ENCODE data around the gene ERC1. TPM values are rescaled to one million over a fixed set of nuclear protein-coding genes. Genes with fewer than 3 reads are reported as not detected.

The ERC1 gene
- polyA plus RNA-seq, 1 donor from 2014 or later: 7.1 TPM

GRCh38 chr12:1078002-1078401 is 87.0 kb downstream of the ERC1 start:
- Histone ChIP-seq H3K4me2 (ENCODE audit: low read length) (no peak overlapping the region), H3K4me3 (ENCODE audit: low read length) (no peak overlapping the region), H4K20me1 (ENCODE audit: insufficient read depth) (no peaks in the 10 kb centered on the region), H3K27ac (ENCODE audit: low read length) (no peak overlapping the region), H3K9ac (ENCODE audit: low read length) (no peak overlapping the region), H2AFZ (ENCODE audit: low read depth, low read length) (no peak overlapping the region), H3F3A (ENCODE audit: insufficient read depth, low read length, poor library complexity, severe bottlenecking) (no peaks in the 10 kb centered on the region), H3K9me2 (ENCODE audit: insufficient read depth, low read length) (no peaks in the 10 kb centered on the region), H3K9me3 (ENCODE audit: low read length) (no peaks in the 10 kb centered on the region), H3K27me3 (ENCODE audit: insufficient read depth, low read depth, low read length) (no peaks in the 10 kb centered on the region), H3K79me2 (replicated peaks; ENCODE audit: insufficient read depth, low read length) (no peaks in the 10 kb centered on the region), H3K36me3 (ENCODE audit: insufficient read depth, low read length) (no peaks in the 10 kb centered on the region)
- TF ChIP-seq POLR2AphosphoS5 (IDR thresholded peaks at IDR 0.05): no peak

- Histone ChIP-seq H3K27me3 (ENCODE audit: insufficient read depth, low read depth, low read length) (no peaks in the 10 kb centered on the region), H4K20me1 (ENCODE audit: insufficient read depth) (no peaks in the 10 kb centered on the region), H3K9me2 (ENCODE audit: insufficient read depth, low read length) (no peaks in the 10 kb centered on the region), H3K9me3 (ENCODE audit: low read length) (no peaks in the 10 kb centered on the region), H3K27ac (ENCODE audit: low read length) (no peak overlapping the region), H3K4me2 (ENCODE audit: low read length) (no peak overlapping the region), H3K9ac (ENCODE audit: low read length) (no peak overlapping the region), H3K79me2 (replicated peaks; ENCODE audit: insufficient read depth, low read length) (no peaks in the 10 kb centered on the region), H3K4me3 (ENCODE audit: low read length) (no peak overlapping the region), H3F3A (ENCODE audit: insufficient read depth, low read length, poor library complexity, severe bottlenecking) (no peaks in the 10 kb centered on the region), H2AFZ (ENCODE audit: low read depth, low read length) (no peak overlapping the region), H3K36me3 (ENCODE audit: insufficient read depth, low read length) (no peaks in the 10 kb centered on the region)
- TF ChIP-seq EP300 (conservative IDR thresholded peaks at IDR 0.05; ENCODE audit: poor library complexity, severe bottlenecking) (no peak), MXI1 (conservative IDR thresholded peaks at IDR 0.05; ENCODE audit: poor library complexity, severe bottlenecking) (no peak), TAF1 (IDR thresholded peaks at IDR 0.05; ENCODE audit: low read depth) (no peak), POLR2AphosphoS5 (IDR thresholded peaks at IDR 0.05) (no peak), RAD21 (conservative IDR thresholded peaks at IDR 0.05) (no peak), SMC3 (conservative IDR thresholded peaks at IDR 0.05; ENCODE audit: poor library complexity) (no peak), CTCF (IDR thresholded peaks at IDR 0.05; ENCODE audit: poor library complexity, severe bottlenecking) (no peak), EZH2 (IDR thresholded peaks at IDR 0.05; ENCODE audit: borderline replicate concordance, insufficient read depth, low read length, poor library complexity, severe bottlenecking) (no peak), REST (IDR thresholded peaks at IDR 0.05; ENCODE audit: borderline replicate concordance) (no peak)
These were observed 89.6 kb downstream of the ERC1 start for GRCh38 chr12:1080520-1081223.

Measured in neural cell (in vitro differentiated cells).